H1 (cell line): Measurements from ENCODE around the gene ZNF672. TPM values are rescaled to one million over a fixed set of nuclear protein-coding genes. Genes with fewer than 3 reads are reported as not detected.

Experiments used
- CTCF ChIA-PET: fragments of 300-600 bp; sonication (Branson Sonifier 250); formaldehyde crosslinking; loops from one replicate; lab custom pipeline; 2021; ENCODE audit not compliant: partially characterized antibody; lab: Charles Lee
- POLR2A ChIA-PET: fragments of 300-600 bp; sonication (Branson Sonifier 250); formaldehyde crosslinking; loops from one replicate; lab custom pipeline; 2021; ENCODE audit warnings: inconsistent platforms; ENCODE audit not compliant: partially characterized antibody; lab: Charles Lee
- DNase-seq, 2 experiments: peaks; one replicate each; pipeline versions ENCODE4 v3.0.0 to v3.0.0-alpha.2; 2010 to 2022; ENCODE audit warnings: low spot score in 2 of 2, low read depth in 1 of 2, mixed read lengths in 1 of 2
- FAIRE-seq: peaks from 2 replicates; lab custom pipeline; 2011; peaks lifted over from hg19 to GRCh38; lab: Jason Lieb, UNC
- H2AFZ ChIP-seq: 2 replicates; pipeline ENCODE4 v1.8.1; 2012; ENCODE audit warnings: low read length, inconsistent platforms
- H2AK5ac ChIP-seq: 2 replicates; pipeline ENCODE4 v1.6.1; 2013; ENCODE audit warnings: low read depth, low read length
- H2BK120ac ChIP-seq: replicated peaks from 2 replicates; pipeline ENCODE3; 2013; ENCODE audit warnings: low read depth, low read length, inconsistent platforms
- H2BK12ac ChIP-seq: 2 replicates; pipeline ENCODE4 v1.6.1; 2013; ENCODE audit warnings: low read depth, low read length
- H2BK15ac ChIP-seq: 2 replicates; pipeline ENCODE4 v1.6.1; 2013; ENCODE audit warnings: low read length
- H2BK20ac ChIP-seq: 2 replicates; pipeline ENCODE4 v1.6.1; 2013; ENCODE audit warnings: low read length
- H2BK5ac ChIP-seq: 2 replicates; pipeline ENCODE4 v1.6.1; 2013; ENCODE audit warnings: low read depth, low read length
- H3K14ac ChIP-seq: 2 replicates; pipeline ENCODE4 v1.6.1; 2013; ENCODE audit warnings: inconsistent platforms; ENCODE audit not compliant: insufficient read length
- H3K18ac ChIP-seq: 2 replicates; pipeline ENCODE4 v1.6.1; 2013; ENCODE audit warnings: low read length; ENCODE audit errors: extremely low read depth
- H3K23ac ChIP-seq: 2 replicates; pipeline ENCODE4 v1.6.1; 2013; ENCODE audit warnings: inconsistent platforms; ENCODE audit not compliant: insufficient read length
- H3K23me2 ChIP-seq: 2 replicates; pipeline ENCODE4 v1.6.1; 2013; ENCODE audit warnings: low read depth, low read length
- H3K27ac ChIP-seq: 2 replicates; pipeline ENCODE4 v1.6.1; 2011; ENCODE audit warnings: low read depth, low read length, inconsistent platforms
- H3K27me3 ChIP-seq, 4 experiments: replicated peaks in 1 of 4; 1 replicate in 1 of 4; 2 replicates in 3 of 4; pipeline versions ENCODE4 v1.6.1 to v1.8.1; 2011 to 2013; ENCODE audit warnings: low read length in 3 of 4, mild to moderate bottlenecking in 3 of 4, inconsistent platforms in 2 of 4, mixed read lengths in 2 of 4, moderate library complexity in 1 of 4; ENCODE audit not compliant: control insufficient read depth in 3 of 4, insufficient read depth in 3 of 4; ENCODE audit errors: extremely low read depth in 1 of 4
- H3K36me3 ChIP-seq, 4 experiments: 2 replicates each; pipeline versions ENCODE4 v1.6.1 to v1.8.1; 2011 to 2013; ENCODE audit warnings: mild to moderate bottlenecking in 4 of 4, low read length in 3 of 4, moderate library complexity in 2 of 4, control low read depth in 1 of 4, inconsistent platforms in 1 of 4; ENCODE audit not compliant: insufficient read depth in 4 of 4, control insufficient read depth in 2 of 4
- H3K4ac ChIP-seq: replicated peaks from 2 replicates; pipeline ENCODE3; 2013; ENCODE audit warnings: low read length, low read depth, mixed read lengths, inconsistent platforms; ENCODE audit not compliant: insufficient read length
- H3K4me1 ChIP-seq, 4 experiments: replicated peaks in 1 of 4; 1 replicate in 1 of 4; 2 replicates in 3 of 4; pipeline versions ENCODE4 v1.6.1 to v1.8.1; 2011 to 2013; ENCODE audit warnings: low read length in 3 of 4, inconsistent platforms in 2 of 4, mixed read lengths in 1 of 4; ENCODE audit not compliant: insufficient read depth in 4 of 4, control insufficient read depth in 3 of 4
- H3K4me2 ChIP-seq, 2 experiments: 2 replicates each; pipeline versions ENCODE4 v1.6.1 to v1.8.1; 2011 to 2013; ENCODE audit warnings: low read depth in 2 of 2, low read length in 2 of 2, control low read depth in 1 of 2, inconsistent platforms in 1 of 2, mild to moderate bottlenecking in 1 of 2; ENCODE audit not compliant: insufficient read depth in 1 of 2
- H3K4me3 ChIP-seq, 4 experiments: fragments of 200-600, 300-600 bp in 1 of 4; sonication (generic), shearing (Covaris generic), sonication (Bioruptor Twin) in 1 of 4; 2 replicates each; pipeline versions ENCODE4 v1.5.1 to v1.8.1; 2011 to 2016; ENCODE audit warnings: low read length in 4 of 4, low read depth in 3 of 4, control low read depth in 2 of 4, inconsistent platforms in 2 of 4, mild to moderate bottlenecking in 2 of 4, mixed read lengths in 1 of 4, moderate library complexity in 1 of 4; ENCODE audit not compliant: insufficient read depth in 2 of 4; ENCODE audit errors: extremely low read depth in 1 of 4
- H3K56ac ChIP-seq: replicated peaks from 2 replicates; pipeline ENCODE3; 2013; ENCODE audit warnings: low read depth, mild to moderate bottlenecking, mixed read lengths, low read length, inconsistent platforms; ENCODE audit not compliant: insufficient read length
- H3K79me1 ChIP-seq: 2 replicates; pipeline ENCODE4 v1.6.1; 2013; ENCODE audit warnings: low read depth, low read length, control low read depth
- H3K79me2 ChIP-seq, 2 experiments: 2 replicates each; pipeline versions ENCODE4 v1.6.1 to v1.8.1; 2012 to 2013; ENCODE audit warnings: low read length in 2 of 2, mild to moderate bottlenecking in 2 of 2, inconsistent platforms in 1 of 2; ENCODE audit not compliant: insufficient read depth in 2 of 2, control insufficient read depth in 1 of 2
- H3K9ac ChIP-seq, 4 experiments: replicated peaks in 1 of 4; 1 replicate in 1 of 4; 2 replicates in 3 of 4; pipeline versions ENCODE4 v1.6.1 to v1.8.1; 2011 to 2013; ENCODE audit warnings: low read depth in 3 of 4, low read length in 3 of 4, control low read depth in 2 of 4, mild to moderate bottlenecking in 2 of 4, moderate library complexity in 2 of 4, inconsistent platforms in 1 of 4; ENCODE audit errors: extremely low read depth in 1 of 4
- H3K9me3 ChIP-seq, 2 experiments: 2 replicates each; pipeline versions ENCODE4 v1.6.1 to v1.8.1; 2012 to 2013; ENCODE audit warnings: mild to moderate bottlenecking in 2 of 2, moderate library complexity in 2 of 2, control low read depth in 1 of 2, inconsistent platforms in 1 of 2, low read depth in 1 of 2, low read length in 1 of 2, mixed read lengths in 1 of 2; ENCODE audit not compliant: insufficient read depth in 2 of 2
- H4K20me1 ChIP-seq, 2 experiments: replicated peaks in 1 of 2; 2 replicates each; pipeline versions ENCODE3 to v1.8.1; 2011 to 2013; ENCODE audit warnings: inconsistent platforms in 2 of 2, low read length in 2 of 2, mild to moderate bottlenecking in 1 of 2; ENCODE audit not compliant: insufficient read depth in 2 of 2, control insufficient read depth in 1 of 2
- H4K5ac ChIP-seq: 2 replicates; pipeline ENCODE4 v1.6.1; 2013; ENCODE audit warnings: low read length, low read depth, mixed read lengths, inconsistent platforms; ENCODE audit not compliant: insufficient read length
- H4K8ac ChIP-seq: 2 replicates; pipeline ENCODE4 v1.8.0; 2013; ENCODE audit warnings: mild to moderate bottlenecking, moderate library complexity, low read length, inconsistent platforms; ENCODE audit not compliant: insufficient read depth; ENCODE audit errors: extremely low read depth
- H4K91ac ChIP-seq: replicated peaks from 2 replicates; pipeline ENCODE3; 2013; ENCODE audit warnings: low read length, mixed read lengths, inconsistent platforms; ENCODE audit not compliant: insufficient read length
- BCL11A ChIP-seq, 2 experiments: IDR thresholded peaks; one replicate each; pipeline ENCODE4 v1.6.1; 2011; ENCODE audit warnings: low read depth in 2 of 2, low read length in 2 of 2, mild to moderate bottlenecking in 2 of 2
- GTF2F1 ChIP-seq: IDR thresholded peaks from 2 replicates; pipeline ENCODE4 v1.6.1; 2012; ENCODE audit warnings: low read depth, low read length, improper control_type of control experiment, borderline replicate concordance
- SP4 ChIP-seq: IDR thresholded peaks from 2 replicates; pipeline ENCODE4 v1.6.1; 2012; ENCODE audit warnings: low read length, inconsistent platforms
- TCF12 ChIP-seq: IDR thresholded peaks from 2 replicates; pipeline ENCODE4 v1.6.1; 2011; ENCODE audit warnings: low read depth, mild to moderate bottlenecking, low read length
- TEAD4 ChIP-seq: IDR thresholded peaks from 2 replicates; pipeline ENCODE4 v1.6.1; 2012; ENCODE audit warnings: low read depth, low read length, inconsistent platforms, mixed read lengths
- WGBS, 2 experiments: shearing (Covaris generic) in 1 of 2; methylation state at CpG; one replicate each; pipeline versions ENCODE4 v1.1.6 to v1.1.7; 2013 to 2015; ENCODE audit warnings: low lambda C conversion rate in 2 of 2, mixed read lengths in 2 of 2, inconsistent platforms in 1 of 2, low coverage in 1 of 2, missing lambda C conversion rate in 1 of 2; ENCODE audit not compliant: insufficient replicate concordance in 2 of 2, insufficient coverage in 1 of 2, insufficient read length in 1 of 2; ENCODE audit errors: extremely low coverage in 1 of 2, missing lambda C conversion rate in 1 of 2; 5-methylcytosine and 5-hydroxymethylcytosine counted together
- polyA plus RNA-seq, 7 experiments: library from polyadenylated mRNA; depleted of rRNA in 3 of 7; stranded (reverse) in 5 of 7; unstranded in 2 of 7; fragments of >200 nt in 5 of 7; fragments of 200-250 nt in 2 of 7; gene quantifications; 1 replicate in 5 of 7; 2 replicates in 1 of 7; 4 replicates in 1 of 7; pipeline versions ENCODE4 v1.2.1 to v1.2.3, GENCODE V29; 2011 to 2013; ENCODE audit warnings: missing spikeins in 2 of 7, mixed read lengths in 2 of 7
- total RNA-seq: library from RNA; stranded (reverse); fragmentation: NEBNext Ultra II Directional; extraction: Animal tissue kit (Norgen Biotek cat#: 25700); gene quantifications from 2 replicates; pipeline ENCODE4 v1.2.1, GENCODE V29; 2021
- TF ChIP-seq, protein P1 (sequence below): IDR thresholded peaks from 2 replicates; pipeline ENCODE4 v1.6.1; 2012; ENCODE audit warnings: low read length, inconsistent platforms

Gene ZNF672
- total and polyA plus RNA-seq, 2 of the 8 experiments (the other 6 are each of a cell fraction or from before 2014, with no cell fraction given), result 30.7 to 40.4 TPM

- FAIRE-seq (no peak), DNase-seq (no peak)
- peak overlapping the region; percentile 65; the same call in 1 of the 2 replicates for H4K8ac ChIP-seq
- H4K91ac ChIP-seq, result peak overlapping the region; percentile 91
- 0 out of 2 replicates have a peak overlapping the region, but pooled peaks have one; percentile 13 for H2BK12ac ChIP-seq
- no peak overlapping the region for H3K27ac ChIP-seq
- CTCF ChIA-PET, result no interaction called here
- peak overlapping the region; percentile 5 for H3K56ac ChIP-seq
- peaks cover 0 to 3% of the 10 kb centered on the region in 2 experiments for H4K20me1 ChIP-seq
- H3K4me2 ChIP-seq, result no peak overlapping the region
- peaks cover 6% of the 10 kb centered on the region; the same call in 1 of the 2 replicates for H3K23me2 ChIP-seq
- H2AK5ac ChIP-seq, result peak overlapping the region; percentile 88; the same call in 1 of the 2 replicates
- H3K4me1 ChIP-seq, result peaks cover 0 to 2% (median 0%) of the 10 kb centered on the region in 4 experiments; a peak in 1 of 7 replicates
- H3K9ac ChIP-seq, result 0 out of 7 replicates have a peak overlapping the region, but pooled peaks of 1 of the 4 experiments have one; percentile 18
- H3K4ac ChIP-seq, result peak overlapping the region; percentile 69
- no peak overlapping the region for H3K18ac ChIP-seq
- H3K9me3 ChIP-seq, result no peaks in the 10 kb centered on the region
- no peak overlapping the region for H4K5ac ChIP-seq
- H2BK120ac ChIP-seq, result no peak overlapping the region
- H2BK20ac ChIP-seq, result peak overlapping the region; percentile 21; the same call in 1 of the 2 replicates
- H3K36me3 ChIP-seq, result no peaks in the 10 kb centered on the region
- no peaks in the 10 kb centered on the region for H3K27me3 ChIP-seq
- no peak overlapping the region for H3K4me3 ChIP-seq
- WGBS, 2 experiments, result 92 to 100% methylated on average over 1 to 9 of the region's 9 CpGs
- no peak overlapping the region; the same call in 1 of the 2 replicates for H2BK5ac ChIP-seq
- no peaks in the 10 kb centered on the region for H3K79me2 ChIP-seq
- POLR2A ChIA-PET, result no interaction called here
- H2AFZ ChIP-seq, result no peak overlapping the region
- no peak overlapping the region for H3K14ac ChIP-seq
- TF ChIP-seq GTF2F1, result no peak
- TF ChIP-seq SP4, result no peak
- TF ChIP-seq TEAD4, result no peak
- TF ChIP-seq TCF12, result no peak
- TF ChIP-seq, protein P1, sequence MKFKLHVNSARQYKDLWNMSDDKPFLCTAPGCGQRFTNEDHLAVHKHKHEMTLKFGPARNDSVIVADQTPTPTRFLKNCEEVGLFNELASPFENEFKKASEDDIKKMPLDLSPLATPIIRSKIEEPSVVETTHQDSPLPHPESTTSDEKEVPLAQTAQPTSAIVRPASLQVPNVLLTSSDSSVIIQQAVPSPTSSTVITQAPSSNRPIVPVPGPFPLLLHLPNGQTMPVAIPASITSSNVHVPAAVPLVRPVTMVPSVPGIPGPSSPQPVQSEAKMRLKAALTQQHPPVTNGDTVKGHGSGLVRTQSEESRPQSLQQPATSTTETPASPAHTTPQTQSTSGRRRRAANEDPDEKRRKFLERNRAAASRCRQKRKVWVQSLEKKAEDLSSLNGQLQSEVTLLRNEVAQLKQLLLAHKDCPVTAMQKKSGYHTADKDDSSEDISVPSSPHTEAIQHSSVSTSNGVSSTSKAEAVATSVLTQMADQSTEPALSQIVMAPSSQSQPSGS, result no peak
- no peak for TF ChIP-seq BCL11A (IDR thresholded peaks at IDR 0.05; ENCODE audit: low read depth in 2 of 2, low read length in 2 of 2)
- H3K79me1 ChIP-seq, result no peaks in the 10 kb centered on the region
- no peak overlapping the region; the same call in 1 of the 2 replicates for H2BK15ac ChIP-seq
- H3K23ac ChIP-seq, result no peak overlapping the region
These were observed 52.8 kb downstream of the ZNF672 start for GRCh38 chr1:248890549-248891498.
